Loucy (cell line): ENCODE data around the gene CBLL1.

ENCODE experiments used
- H2AFZ ChIP-seq: fragments of 200-600 bp; sonication (generic); 2 replicates; pipeline ENCODE4 v1.6.0; 2016; ENCODE audit warnings: antibody characterized with exemption, mild to moderate bottlenecking, low read length, moderate library complexity
- H3F3A ChIP-seq: fragments of 200-600 bp; 2 replicates; pipeline ENCODE4 v1.6.0; 2016; ENCODE audit warnings: antibody characterized with exemption, low read depth, mild to moderate bottlenecking
- H3K27me3 ChIP-seq: fragments of 200-600 bp; sonication (generic); 2 replicates; pipeline ENCODE4 v1.6.1; 2014; ENCODE audit warnings: low read length, mild to moderate bottlenecking; ENCODE audit not compliant: insufficient read depth, poor library complexity, severe bottlenecking
- H3K36me3 ChIP-seq: fragments of 200-600 bp; sonication (generic); 2 replicates; pipeline ENCODE4 v1.6.1; 2016; ENCODE audit warnings: low read length; ENCODE audit not compliant: insufficient read depth
- H3K4me1 ChIP-seq: fragments of 200-600 bp; sonication (generic); 2 replicates; pipeline ENCODE4 v1.5.1; 2014; ENCODE audit warnings: low read length, mild to moderate bottlenecking; ENCODE audit not compliant: insufficient read depth, poor library complexity, severe bottlenecking
- H3K4me2 ChIP-seq: fragments of 200-600 bp; sonication (generic); 2 replicates; pipeline ENCODE4 v1.6.0; 2014; ENCODE audit warnings: antibody characterized with exemption, low read length, low read depth, mild to moderate bottlenecking; ENCODE audit not compliant: poor library complexity, severe bottlenecking
- H3K4me3 ChIP-seq: fragments of 200-600 bp; sonication (generic); 2 replicates; pipeline ENCODE4 v1.5.1; 2014; ENCODE audit warnings: low read length, mild to moderate bottlenecking, mixed read lengths; ENCODE audit not compliant: poor library complexity, severe bottlenecking
- H3K79me2 ChIP-seq: fragments of 200-600 bp; sonication (generic); 2 replicates; pipeline ENCODE4 v1.6.1; 2014; ENCODE audit warnings: low read length; ENCODE audit not compliant: insufficient read depth
- H3K9ac ChIP-seq: fragments of 200-600 bp; sonication (generic); 2 replicates; pipeline ENCODE4 v1.6.0; 2014; ENCODE audit warnings: mild to moderate bottlenecking, low read depth, low read length, moderate library complexity; ENCODE audit not compliant: poor library complexity, severe bottlenecking
- H3K9me2 ChIP-seq: fragments of 200-600 bp; sonication (generic); replicated peaks from 2 replicates; pipeline ENCODE4 v1.6.1; 2016; ENCODE audit warnings: low read depth, low read length, mixed read lengths
- H3K9me3 ChIP-seq: fragments of 200-600 bp; sonication (generic); 2 replicates; pipeline ENCODE4 v1.6.1; 2014; ENCODE audit warnings: mild to moderate bottlenecking, antibody characterized with exemption, low read length, low read depth; ENCODE audit not compliant: insufficient read depth
- H4K20me1 ChIP-seq: fragments of 200-600 bp; sonication (generic); 2 replicates; pipeline ENCODE4 v1.6.0; 2014; ENCODE audit warnings: antibody characterized with exemption, low read length, mild to moderate bottlenecking; ENCODE audit not compliant: insufficient read depth, poor library complexity, severe bottlenecking
- EZH2phosphoT487 ChIP-seq: fragments of 200-600 bp; IDR thresholded peaks from 2 replicates; pipeline ENCODE4 v1.6.1; 2018; ENCODE audit warnings: antibody characterized with exemption, mild to moderate bottlenecking, moderate library complexity, borderline replicate concordance
- TF ChIP-seq, protein P1 (sequence below): fragments of 200-600 bp; sonication (generic); conservative IDR thresholded peaks from 2 replicates; pipeline ENCODE4 v1.5.1; 2014; ENCODE audit warnings: mild to moderate bottlenecking, antibody characterized with exemption, low read length

The CBLL1 gene

GRCh38 chr7:107746006-107746405, 2.1 kb downstream of the CBLL1 start:
- no peaks in the 10 kb centered on the region for H3K27me3 ChIP-seq
- peaks cover 68% of the 10 kb centered on the region for H3K79me2 ChIP-seq
- peak overlapping the region; percentile 91 for H3K4me2 ChIP-seq
- peaks cover 66% of the 10 kb centered on the region for H4K20me1 ChIP-seq
- H3K4me3 ChIP-seq: peak overlapping the region; percentile 84
- no peaks in the 10 kb centered on the region for H3K9me2 ChIP-seq
- TF ChIP-seq, protein P1, sequence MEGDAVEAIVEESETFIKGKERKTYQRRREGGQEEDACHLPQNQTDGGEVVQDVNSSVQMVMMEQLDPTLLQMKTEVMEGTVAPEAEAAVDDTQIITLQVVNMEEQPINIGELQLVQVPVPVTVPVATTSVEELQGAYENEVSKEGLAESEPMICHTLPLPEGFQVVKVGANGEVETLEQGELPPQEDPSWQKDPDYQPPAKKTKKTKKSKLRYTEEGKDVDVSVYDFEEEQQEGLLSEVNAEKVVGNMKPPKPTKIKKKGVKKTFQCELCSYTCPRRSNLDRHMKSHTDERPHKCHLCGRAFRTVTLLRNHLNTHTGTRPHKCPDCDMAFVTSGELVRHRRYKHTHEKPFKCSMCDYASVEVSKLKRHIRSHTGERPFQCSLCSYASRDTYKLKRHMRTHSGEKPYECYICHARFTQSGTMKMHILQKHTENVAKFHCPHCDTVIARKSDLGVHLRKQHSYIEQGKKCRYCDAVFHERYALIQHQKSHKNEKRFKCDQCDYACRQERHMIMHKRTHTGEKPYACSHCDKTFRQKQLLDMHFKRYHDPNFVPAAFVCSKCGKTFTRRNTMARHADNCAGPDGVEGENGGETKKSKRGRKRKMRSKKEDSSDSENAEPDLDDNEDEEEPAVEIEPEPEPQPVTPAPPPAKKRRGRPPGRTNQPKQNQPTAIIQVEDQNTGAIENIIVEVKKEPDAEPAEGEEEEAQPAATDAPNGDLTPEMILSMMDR: no peak
- TF ChIP-seq EZH2phosphoT487: no peak
- peak overlapping the region; percentile 94 for H3K9ac ChIP-seq
- H3F3A ChIP-seq: 0 out of 2 replicates have a peak, but pooled peaks cover 4% of the 10 kb centered on the region
- no peaks in the 10 kb centered on the region for H3K9me3 ChIP-seq
- H3K4me1 ChIP-seq: peaks cover 45% of the 10 kb centered on the region
- H3K36me3 ChIP-seq: peaks cover 13% of the 10 kb centered on the region
- H2AFZ ChIP-seq: no peak overlapping the region

DNA sequence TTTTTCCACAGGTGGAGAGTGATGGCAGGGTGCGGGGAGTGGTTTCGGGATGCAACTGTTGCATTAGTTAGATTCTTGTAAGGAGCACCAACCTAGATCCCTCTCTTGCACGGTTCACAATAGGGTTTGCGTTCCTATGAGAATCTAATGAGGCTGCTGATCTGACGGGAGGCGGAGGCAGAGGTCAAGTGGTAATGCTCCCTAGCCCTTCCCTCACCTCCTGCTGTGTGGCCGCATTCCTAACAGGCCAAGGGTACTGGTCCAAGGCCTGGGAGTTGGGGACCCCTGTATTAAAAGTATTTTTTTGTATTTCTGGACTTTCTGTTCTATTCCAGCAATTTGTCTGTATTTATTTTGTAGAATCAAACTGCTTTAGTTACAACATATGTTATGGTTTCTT, 7.2 kb downstream of the CBLL1 start:
- peaks cover 58% of the 10 kb centered on the region for H3K36me3 ChIP-seq
- H3K4me3 ChIP-seq: no peak overlapping the region
- H3K79me2 ChIP-seq: peaks cover 65% of the 10 kb centered on the region
- H3K27me3 ChIP-seq: no peaks in the 10 kb centered on the region
- no peak overlapping the region for H3K9ac ChIP-seq
- peaks cover 28% of the 10 kb centered on the region for H3K4me1 ChIP-seq
- no peaks in the 10 kb centered on the region for H3F3A ChIP-seq
- H4K20me1 ChIP-seq: peaks cover 78% of the 10 kb centered on the region
- TF ChIP-seq EZH2phosphoT487: no peak
- TF ChIP-seq, protein P1: no peak
- H3K9me3 ChIP-seq: no peaks in the 10 kb centered on the region
- no peaks in the 10 kb centered on the region for H3K9me2 ChIP-seq
- H3K4me2 ChIP-seq: peak overlapping the region; percentile 39
- H2AFZ ChIP-seq: no peak overlapping the region

- Histone ChIP-seq H3K9me2 (no peaks in the 10 kb centered on the region), H3F3A (no peaks in the 10 kb centered on the region), H3K27me3 (no peaks in the 10 kb centered on the region), H3K79me2 (peaks cover 30% of the 10 kb centered on the region), H3K9ac (no peak overlapping the region), H3K4me2 (no peak overlapping the region), H4K20me1 (peaks cover 46% of the 10 kb centered on the region), H3K36me3 (peaks cover 86% of the 10 kb centered on the region), H3K9me3 (no peaks in the 10 kb centered on the region), H3K4me3 (no peak overlapping the region), H3K4me1 (no peaks in the 10 kb centered on the region), H2AFZ (no peak overlapping the region)
- TF ChIP-seq EZH2phosphoT487: no peak
- TF ChIP-seq, protein P1: no peak
Measured at GRCh38 chr7:107754642-107755041, 10.7 kb downstream of the CBLL1 start.
